WTC11 (cell line): ENCODE measurements around the gene NAMPT.

Source experiments
- CTCF ChIP-seq: fragments of 200-600 bp; IDR thresholded peaks from 2 replicates; pipeline ENCODE4 v1.8.0; 2022; ENCODE audit warnings: antibody characterized with exemption
- HMGXB4 ChIP-seq: sonication (generic); formaldehyde crosslinking; IDR thresholded peaks from 2 replicates; pipeline ENCODE4 v1.8.1; 2023; ENCODE audit warnings: mild to moderate bottlenecking, moderate library complexity, missing genetic modification reagents
- SP1 ChIP-seq: sonication (generic); formaldehyde crosslinking; conservative IDR thresholded peaks from 2 replicates; pipeline ENCODE4 v1.8.1; 2022; ENCODE audit warnings: missing genetic modification reagents
- ZNF423 ChIP-seq: fragments of 250-450 bp; sonication (Bioruptor Pico); IDR thresholded peaks from 2 replicates; pipeline ENCODE4 v2.1.2; 2022; ENCODE audit warnings: mild to moderate bottlenecking, moderate library complexity

- TF ChIP-seq HMGXB4 (CRISPR knock-in tag) = no peak
- no peak for TF ChIP-seq ZNF423 (CRISPR knock-in tag)
- no peak for TF ChIP-seq SP1 (CRISPR knock-in tag)
- TF ChIP-seq CTCF = no peak
Observed at GRCh38 chr7:106256144-106256543, 28.6 kb downstream of the NAMPT start.
